GM12878 (cell line): ENCODE measurements around the gene NECAB3. TPM values are rescaled to one million over a fixed set of nuclear protein-coding genes. Genes with fewer than 3 reads are reported as not detected.

Source experiments
- ATAC-seq: fragments of 200-7000 bp; cut with Tn5 transposase; 3 replicates; pipeline ENCODE4 v1.9.1; 2020; ENCODE audit warnings: mild to moderate bottlenecking, moderate library complexity
- BruUV-seq: library from RNA; stranded (reverse); fragments of 400-500 nt; replicated peaks from 2 replicates; lab custom pipeline; 2021; lab: Mats Ljungman, UMichigan
- CTCF ChIA-PET: fragments of 300-600 bp; sonication (Branson Sonifier 250); formaldehyde crosslinking; extraction: SDS; loops from one replicate; lab custom pipeline; 2021; ENCODE audit warnings: inconsistent platforms; lab: Yijun Ruan, JAX
- POLR2A ChIA-PET: fragments of 350-600 bp; formaldehyde crosslinking; extraction: SDS; loops from one replicate; lab custom pipeline; 2021; ENCODE audit warnings: inconsistent platforms; lab: Charles Lee
- RAD21 ChIA-PET: fragments of 300-600 bp; sonication (Branson Sonifier 250); formaldehyde crosslinking; loops from one replicate; lab custom pipeline; 2023; ENCODE audit warnings: antibody characterized with exemption; ENCODE audit not compliant: unreplicated experiment; lab: Charles Lee
- SMC1A ChIA-PET: fragments of 300-600 bp; sonication (Branson Sonifier 250); formaldehyde crosslinking; loops from one replicate; lab custom pipeline; 2023; ENCODE audit not compliant: unreplicated experiment, uncharacterized antibody; lab: Charles Lee
- DNase-seq: peaks from one replicate; pipeline ENCODE4 v3.0.0-alpha.2; 2011; ENCODE audit warnings: low read depth, low spot score
- FAIRE-seq: peaks from 3 replicates; lab custom pipeline; 2011; peaks lifted over from hg19 to GRCh38; lab: Jason Lieb, UNC
- H2AFZ ChIP-seq: 2 replicates; pipeline ENCODE4 v1.6.0; 2011; ENCODE audit warnings: low read depth, low read length, control low read depth; ENCODE audit not compliant: control insufficient read depth
- H3K27ac ChIP-seq: 2 replicates; pipeline ENCODE4 v1.5.1; 2011; ENCODE audit warnings: control low read depth; ENCODE audit not compliant: control insufficient read depth, insufficient read depth
- H3K27me3 ChIP-seq, 2 experiments: replicated peaks in 1 of 2; 2 replicates each; pipeline versions ENCODE4 v1.6.0 to v1.6.1; 2011; ENCODE audit warnings: low read length in 1 of 2; ENCODE audit not compliant: control insufficient read depth in 2 of 2, insufficient read depth in 2 of 2
- H3K36me3 ChIP-seq, 2 experiments: 2 replicates each; pipeline ENCODE4 v1.5.1; 2011; ENCODE audit warnings: low read length in 1 of 2; ENCODE audit not compliant: control insufficient read depth in 2 of 2, insufficient read depth in 2 of 2
- H3K4me1 ChIP-seq: 2 replicates; pipeline ENCODE4 v1.6.1; 2011; ENCODE audit warnings: mild to moderate bottlenecking, low read length, moderate library complexity, mixed read lengths; ENCODE audit not compliant: control insufficient read depth, insufficient read depth
- H3K4me2 ChIP-seq: 2 replicates; pipeline ENCODE4 v1.6.0; 2011; ENCODE audit warnings: control low read depth; ENCODE audit not compliant: control insufficient read depth, insufficient read depth
- H3K4me3 ChIP-seq: fragments of 200-600 bp; sonication (generic); 2 replicates; pipeline ENCODE4 v1.5.1; 2016
- H3K79me2 ChIP-seq: 2 replicates; pipeline ENCODE4 v1.6.0; 2011; ENCODE audit warnings: low read length; ENCODE audit not compliant: control insufficient read depth, insufficient read depth
- H3K9ac ChIP-seq: 2 replicates; pipeline ENCODE4 v1.8.0; 2011; ENCODE audit warnings: low read length, control low read depth, mixed read lengths; ENCODE audit not compliant: control insufficient read depth, insufficient read depth
- H3K9me3 ChIP-seq: replicated peaks from 3 replicates; pipeline ENCODE4 v1.5.1; 2011; ENCODE audit warnings: mild to moderate bottlenecking, low read length; ENCODE audit not compliant: control insufficient read depth, insufficient read depth
- H4K20me1 ChIP-seq: 2 replicates; pipeline ENCODE4 v1.6.0; 2011; ENCODE audit not compliant: control insufficient read depth, insufficient read depth
- BCL11A ChIP-seq: IDR thresholded peaks from 2 replicates; pipeline ENCODE4 v1.6.1; 2011; ENCODE audit warnings: low read depth, low read length
- E2F4 ChIP-seq: IDR thresholded peaks from 2 replicates; pipeline ENCODE4 v1.6.1; 2012; ENCODE audit warnings: low read depth, low read length, improper control_type of control experiment
- ELK1 ChIP-seq: IDR thresholded peaks from 2 replicates; pipeline ENCODE4 v1.6.1; 2012; ENCODE audit warnings: low read depth, low read length, improper control_type of control experiment
- ESRRA ChIP-seq: IDR thresholded peaks from 2 replicates; pipeline ENCODE4 v1.6.1; 2012; ENCODE audit warnings: mild to moderate bottlenecking, low read length, improper control_type of control experiment
- IKZF1 ChIP-seq: fragments of 450-650 bp; conservative IDR thresholded peaks from 2 replicates; pipeline ENCODE4 v1.6.1; 2017; ENCODE audit warnings: antibody characterized with exemption, mild to moderate bottlenecking
- KLF5 ChIP-seq: fragments of 450-650 bp; IDR thresholded peaks from 2 replicates; pipeline ENCODE4 v1.6.1; 2014; ENCODE audit warnings: mild to moderate bottlenecking; ENCODE audit not compliant: partially characterized antibody
- RUNX3 ChIP-seq: IDR thresholded peaks from 2 replicates; pipeline ENCODE4 v1.6.1; 2012; ENCODE audit warnings: low read length, inconsistent platforms
- SMAD1 ChIP-seq: fragments of 450-650 bp; IDR thresholded peaks from 2 replicates; pipeline ENCODE4 v1.6.1; 2018; ENCODE audit warnings: mild to moderate bottlenecking, low read depth; ENCODE audit not compliant: partially characterized antibody
- STAT1 ChIP-seq: fragments of 450-650 bp; conservative IDR thresholded peaks from 2 replicates; pipeline ENCODE4 v1.6.1; 2014; ENCODE audit warnings: antibody characterized with exemption, mild to moderate bottlenecking
- TCF3 ChIP-seq: IDR thresholded peaks from 2 replicates; pipeline ENCODE4 v1.6.1; 2012; ENCODE audit warnings: low read depth, mild to moderate bottlenecking, low read length, borderline replicate concordance; ENCODE audit not compliant: insufficient read depth
- YBX1 ChIP-seq: fragments of 450-650 bp; IDR thresholded peaks from 2 replicates; pipeline ENCODE4 v1.6.1; 2016; ENCODE audit warnings: antibody characterized with exemption
- YY1 ChIP-seq: IDR thresholded peaks from 2 replicates; pipeline ENCODE4 v1.6.1; 2011; ENCODE audit warnings: low read depth, mild to moderate bottlenecking, low read length
- ZNF274 ChIP-seq: IDR thresholded peaks from one replicate; pipeline ENCODE4 v1.8.0; 2011; ENCODE audit not compliant: insufficient read length, insufficient read depth
- WGBS: methylation state at CpG from one replicate; pipeline ENCODE4 v1.1.6; 2016; ENCODE audit warnings: low lambda C conversion rate; ENCODE audit not compliant: insufficient replicate concordance, insufficient coverage; ENCODE audit errors: missing lambda C conversion rate; 5-methylcytosine and 5-hydroxymethylcytosine counted together
- in situ Hi-C: fragments of 300-500 bp; cut with MboI; formaldehyde crosslinking; loops from 9 replicates; pipeline ENCODE4 v1.14.3; 2018; ENCODE audit warnings: mixed read lengths
- intact Hi-C: fragments of 100-400 bp; cut with micrococcal nuclease; formaldehyde crosslinking; loops from one replicate; pipeline ENCODE4 v1.14.2; 2022; ENCODE audit not compliant: unreplicated experiment
- polyA plus RNA-seq, 11 experiments: library from polyadenylated mRNA; depleted of rRNA in 4 of 11; unstranded in 6 of 11; stranded (reverse) in 5 of 11; fragments of >200 nt; fragmentation: Nextera tagmentation in 4 of 11; fragmentation: Illumina TruSeq in 1 of 11; extraction: Ambion mirVana in 4 of 11; extraction: Trizol in 1 of 11; gene quantifications; 1 replicate in 1 of 11; 2 replicates in 10 of 11; pipeline versions ENCODE4 v1.2.1 to v1.2.3, GENCODE V29; 2011 to 2016; ENCODE audit warnings: inconsistent platforms in 2 of 11, missing spikeins in 2 of 11, low read depth in 1 of 11
- total RNA-seq, 4 experiments: library from RNA; depleted of rRNA in 3 of 4; stranded (reverse); fragments of >200 nt in 3 of 4; fragmentation: Illumina TruSeq in 1 of 4; extraction: Trizol in 1 of 4; gene quantifications; 2 replicates each; pipeline versions ENCODE4 v1.2.1 to v1.2.3, GENCODE V29; 2013 to 2021
- TF ChIP-seq, protein P1 (sequence below): IDR thresholded peaks from 2 replicates; pipeline ENCODE4 v1.6.1; 2011; ENCODE audit warnings: low read depth, low read length, improper control_type of control experiment, borderline replicate concordance

Gene NECAB3
- total and polyA plus RNA-seq, 10 of the 15 experiments (the other 5 are each of a cell fraction or from before 2014, with no cell fraction given): 0.21 to 17.0 (median 7.2) TPM

GRCh38 chr20:33713865-33714367 lies 39.7 kb upstream of the NECAB3 start:
- Histone ChIP-seq H3K9ac (no peak overlapping the region), H3K9me3 (no peaks in the 10 kb centered on the region), H3K27me3 (no peaks in the 10 kb centered on the region), H3K4me1 (no peaks in the 10 kb centered on the region), H3K27ac (no peak overlapping the region), H3K4me2 (no peak overlapping the region), H4K20me1 (no peaks in the 10 kb centered on the region), H3K79me2 (no peaks in the 10 kb centered on the region), H2AFZ (no peak overlapping the region), H3K36me3 (0 out of 4 replicates have a peak, but pooled peaks cover 0 to 2% of the 10 kb centered on the region in 2 experiments), H3K4me3 (no peak overlapping the region)
- in situ Hi-C loops (no loop called here), intact Hi-C loops (no loop called here)
- DNase-seq: no peak
- ATAC-seq: no peak
- no TSS peak for BruUV-seq
- CTCF ChIA-PET: no interaction called here
- RAD21 ChIA-PET: no interaction called here
- POLR2A ChIA-PET: no interaction called here
- 88% methylated on average over 10 of the region's 10 CpGs for WGBS
- TF ChIP-seq SMAD1 (no peak), E2F4 (no peak), YBX1 (no peak), STAT1 (no peak)
- no peak for FAIRE-seq
- SMC1A ChIA-PET: interaction anchor here (0.7 kb wide), 1 partner anchor 8 kb away, joined by 3 read pairs; no protein-coding TSS in a partner anchor

- Histone ChIP-seq H3K4me2 (no peak overlapping the region), H3K4me3 (no peak overlapping the region), H2AFZ (no peak overlapping the region), H4K20me1 (no peaks in the 10 kb centered on the region), H3K4me1 (no peaks in the 10 kb centered on the region), H3K9ac (no peak overlapping the region), H3K27ac (no peak overlapping the region), H3K79me2 (no peaks in the 10 kb centered on the region), H3K27me3 (no peaks in the 10 kb centered on the region), H3K36me3 (0 out of 4 replicates have a peak, but pooled peaks cover 0 to 2% of the 10 kb centered on the region in 2 experiments), H3K9me3 (no peaks in the 10 kb centered on the region)
- ChIA-PET POLR2A (no interaction called here), RAD21 (no interaction called here), SMC1A (no interaction called here), CTCF (no interaction called here)
- in situ Hi-C loops: no loop called here
- intact Hi-C loops: no loop called here
- FAIRE-seq: no peak
- no peak for DNase-seq
- 75% methylated on average over 1 of the region's 1 CpG for WGBS
- ATAC-seq: no peak
- BruUV-seq: no TSS peak
- TF ChIP-seq KLF5 (no peak), YY1 (no peak), ELK1 (no peak), ESRRA (no peak), IKZF1 (no peak), RUNX3 (no peak), BCL11A (no peak), ZNF274 (no peak), TCF3 (no peak), STAT1 (no peak)
- TF ChIP-seq, protein P1, sequence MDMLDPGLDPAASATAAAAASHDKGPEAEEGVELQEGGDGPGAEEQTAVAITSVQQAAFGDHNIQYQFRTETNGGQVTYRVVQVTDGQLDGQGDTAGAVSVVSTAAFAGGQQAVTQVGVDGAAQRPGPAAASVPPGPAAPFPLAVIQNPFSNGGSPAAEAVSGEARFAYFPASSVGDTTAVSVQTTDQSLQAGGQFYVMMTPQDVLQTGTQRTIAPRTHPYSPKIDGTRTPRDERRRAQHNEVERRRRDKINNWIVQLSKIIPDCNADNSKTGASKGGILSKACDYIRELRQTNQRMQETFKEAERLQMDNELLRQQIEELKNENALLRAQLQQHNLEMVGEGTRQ: no peak
Observed at GRCh38 chr20:33711446-33711738, 37.2 kb upstream of the NECAB3 start.
